Tibial artery (tissue), 4 donors: ENCODE data around the gene ATG14.

ENCODE experiments used
- DNase-seq, 2 donors: peaks; one replicate each; pipeline ENCODE4 v3.0.0-alpha.2; 2019
- H3K27ac ChIP-seq, 2 donors: fragments of 200-600 bp; sonication (generic) in 1 of 2; 1 replicate in 1 of 2; 2 replicates in 1 of 2; pipeline ENCODE4 v1.5.1; 2018 to 2019; ENCODE audit warnings: mild to moderate bottlenecking in 1 of 2
- H3K27me3 ChIP-seq, 2 donors: fragments of 200-600 bp; sonication (generic) in 1 of 2; one replicate each; pipeline versions ENCODE4 v1.5.1 to v1.6.0; 2016 to 2019
- H3K36me3 ChIP-seq, 3 donors: fragments of 200-600 bp; sonication (generic) in 2 of 3; one replicate each; pipeline ENCODE4 v1.5.1; 2016 to 2019; ENCODE audit warnings: mild to moderate bottlenecking in 2 of 3
- H3K4me1 ChIP-seq, 4 donors: fragments of 200-600 bp; sonication (generic) in 2 of 4; 1 replicate in 3 of 4; 2 replicates in 1 of 4; pipeline ENCODE4 v1.5.1; 2016 to 2019
- H3K4me3 ChIP-seq, 2 donors: fragments of 200-600 bp; sonication (generic) in 1 of 2; 1 replicate in 1 of 2; 2 replicates in 1 of 2; pipeline ENCODE4 v1.5.1; 2018 to 2019; ENCODE audit warnings: mild to moderate bottlenecking in 2 of 2
- H3K9me3 ChIP-seq, 3 donors: fragments of 200-600 bp; sonication (generic) in 1 of 3; one replicate each; pipeline ENCODE4 v1.5.1; 2016 to 2019
- CTCF ChIP-seq, 2 experiments: fragments of 200-600 bp in 1 of 2; fragments of 450-650 bp in 1 of 2; IDR thresholded peaks; one replicate each; pipeline ENCODE4 v1.5.1; 2017 to 2019; ENCODE audit warnings: antibody characterized with exemption in 2 of 2, mild to moderate bottlenecking in 1 of 2, moderate library complexity in 1 of 2
- intact Hi-C: fragments of 100-400 bp; cut with DNase I; formaldehyde crosslinking; loops from one replicate; pipeline ENCODE4 v1.15.0; 2023; ENCODE audit warnings: low total_unique reads

The ATG14 gene

GRCh38 chr14:55341781-55342180 is 69.8 kb downstream of the ATG14 start:
- no peak for DNase-seq

GRCh38 chr14:55340482-55340881 is 71.1 kb downstream of the ATG14 start:
- DNase-seq: no peak
- peaks cover 0 to 19% (median 0%) of the 10 kb centered on the region in 4 donors for H3K4me1 ChIP-seq
- no peak for TF ChIP-seq CTCF (IDR thresholded peaks at IDR 0.05)

More at GRCh38 chr14:55341781-55342180, 69.8 kb downstream of the ATG14 start:
- no peaks in the 10 kb centered on the region for H3K9me3 ChIP-seq
- peaks cover 0 to 13% (median under 1%) of the 10 kb centered on the region in 4 donors for H3K4me1 ChIP-seq
- H3K27me3 ChIP-seq: no peaks in the 10 kb centered on the region
- H3K27ac ChIP-seq: no peak overlapping the region
- TF ChIP-seq CTCF (IDR thresholded peaks at IDR 0.05): no peak
- no peak overlapping the region for H3K4me3 ChIP-seq
- intact Hi-C loops: no loop called here
- H3K36me3 ChIP-seq: no peaks in the 10 kb centered on the region

GRCh38 chr14:55339770-55340169 is 71.9 kb downstream of the ATG14 start:
- Histone ChIP-seq H3K4me3 (no peak overlapping the region), H3K27me3 (no peaks in the 10 kb centered on the region), H3K4me1 (peaks cover 0 to 24% (median 0%) of the 10 kb centered on the region in 4 donors), H3K36me3 (no peaks in the 10 kb centered on the region), H3K9me3 (no peaks in the 10 kb centered on the region), H3K27ac (no peak overlapping the region)
- intact Hi-C loops: loop anchor here (10.0 kb wide), 1 partner anchor 75 kb away; no protein-coding TSS in a partner anchor
- no peak for DNase-seq
- TF ChIP-seq CTCF (IDR thresholded peaks at IDR 0.05): no peak

More at GRCh38 chr14:55340482-55340881, 71.1 kb downstream of the ATG14 start:
- Histone ChIP-seq H3K9me3 (no peaks in the 10 kb centered on the region), H3K27me3 (no peaks in the 10 kb centered on the region), H3K27ac (no peak overlapping the region), H3K36me3 (no peaks in the 10 kb centered on the region), H3K4me3 (no peak overlapping the region)
- intact Hi-C loops: no loop called here

- TF ChIP-seq CTCF (IDR thresholded peaks at IDR 0.05): no peak
- no peak overlapping the region for H3K4me3 ChIP-seq
- DNase-seq: no peak
- intact Hi-C loops: loop anchor here (10.0 kb wide), 1 partner anchor 72 kb away; no protein-coding TSS in a partner anchor
- no peaks in the 10 kb centered on the region for H3K27me3 ChIP-seq
- no peaks in the 10 kb centered on the region for H3K9me3 ChIP-seq
- no peaks in the 10 kb centered on the region for H3K36me3 ChIP-seq
- H3K27ac ChIP-seq: no peak overlapping the region
- peaks cover 0 to 33% (median 5%) of the 10 kb centered on the region in 4 donors for H3K4me1 ChIP-seq
Measured at GRCh38 chr14:55336691-55337090, 74.9 kb downstream of the ATG14 start.

GRCh38 chr14:55336162-55336561 is 75.5 kb downstream of the ATG14 start:
- intact Hi-C loops: loop anchor here (10.0 kb wide), 1 partner anchor 71 kb away; no protein-coding TSS in a partner anchor

More at GRCh38 chr14:55336162-55336561, 75.5 kb downstream of the ATG14 start:
- no peak for TF ChIP-seq CTCF (IDR thresholded peaks at IDR 0.05)
- peaks cover 0 to 33% (median 5%) of the 10 kb centered on the region in 4 donors for H3K4me1 ChIP-seq
- H3K9me3 ChIP-seq: no peaks in the 10 kb centered on the region
- no peak for DNase-seq
- H3K27ac ChIP-seq: no peak overlapping the region
- no peak overlapping the region for H3K4me3 ChIP-seq
- no peaks in the 10 kb centered on the region for H3K27me3 ChIP-seq
- no peaks in the 10 kb centered on the region for H3K36me3 ChIP-seq
